Esophagus (tissue), 2 donors: ENCODE data around the gene GMPR. TPM values are rescaled to one million over a fixed set of nuclear protein-coding genes. Genes with fewer than 3 reads are reported as not detected.
A peak's percentile ranks its signal among the peaks of the same experiment; 100 is the strongest.

ENCODE experiments used
- H3K27ac ChIP-seq, 2 donors: one replicate each; pipeline ENCODE4 v1.5.1; 2013; ENCODE audit warnings: low read depth in 2 of 2, mild to moderate bottlenecking in 2 of 2, inconsistent platforms in 1 of 2, low read length in 1 of 2, moderate library complexity in 1 of 2
- H3K27me3 ChIP-seq, 2 donors: one replicate each; pipeline ENCODE4 v1.6.1; 2013; ENCODE audit warnings: low read length in 2 of 2, control low read depth in 1 of 2, mild to moderate bottlenecking in 1 of 2; ENCODE audit not compliant: insufficient read depth in 2 of 2, control insufficient read depth in 1 of 2
- H3K36me3 ChIP-seq, 2 donors: one replicate each; pipeline ENCODE4 v1.6.1; 2013; ENCODE audit warnings: low read length in 1 of 2; ENCODE audit not compliant: control insufficient read depth in 2 of 2, insufficient read depth in 2 of 2
- H3K4me1 ChIP-seq, 2 donors: one replicate each; pipeline ENCODE4 v1.6.1; 2013; ENCODE audit warnings: low read length in 1 of 2; ENCODE audit not compliant: control insufficient read depth in 2 of 2, insufficient read depth in 2 of 2
- H3K4me3 ChIP-seq, 2 donors: one replicate each; pipeline ENCODE4 v1.5.1; 2013; ENCODE audit warnings: low read length in 2 of 2, mild to moderate bottlenecking in 2 of 2, low read depth in 1 of 2, moderate library complexity in 1 of 2
- H3K9me3 ChIP-seq, 2 donors: one replicate each; pipeline ENCODE4 v1.6.1; 2013; ENCODE audit warnings: mild to moderate bottlenecking in 2 of 2, low read depth in 1 of 2, low read length in 1 of 2, moderate library complexity in 1 of 2; ENCODE audit not compliant: control insufficient read depth in 2 of 2, insufficient read depth in 1 of 2
- WGBS, 2 donors: extraction: QIAGEN DNeasy Blood & Tissue Kit; methylation state at CpG; one replicate each; pipeline ENCODE4 v1.1.7; 2013; 5-methylcytosine and 5-hydroxymethylcytosine counted together
- polyA plus RNA-seq, 2 donors: library from polyadenylated mRNA; stranded (reverse); fragments of 200-250 nt; gene quantifications; one replicate each; pipeline ENCODE4 v1.2.3, GENCODE V29; 2013
- donor health status: healthy with polysubstance abuse.
- donor health status: Bipolar disorder and iron deficiency.

Gene GMPR
- polyA plus RNA-seq, 2 donors: 1.9 to 2.5 TPM

- WGBS, 2 donors: 46 to 68% methylated on average over 6 of the region's 6 CpGs
- Histone ChIP-seq H3K27me3 (no peaks in the 10 kb centered on the region), H3K4me3 (no peak overlapping the region), H3K9me3 (no peaks in the 10 kb centered on the region), H3K27ac (no peak overlapping the region), H3K4me1 (peaks cover 3 to 14% of the 10 kb centered on the region in 2 donors), H3K36me3 (no peaks in the 10 kb centered on the region)
These were observed 98.5 kb downstream of the GMPR start for GRCh38 chr6:16336911-16337294.

DNA sequence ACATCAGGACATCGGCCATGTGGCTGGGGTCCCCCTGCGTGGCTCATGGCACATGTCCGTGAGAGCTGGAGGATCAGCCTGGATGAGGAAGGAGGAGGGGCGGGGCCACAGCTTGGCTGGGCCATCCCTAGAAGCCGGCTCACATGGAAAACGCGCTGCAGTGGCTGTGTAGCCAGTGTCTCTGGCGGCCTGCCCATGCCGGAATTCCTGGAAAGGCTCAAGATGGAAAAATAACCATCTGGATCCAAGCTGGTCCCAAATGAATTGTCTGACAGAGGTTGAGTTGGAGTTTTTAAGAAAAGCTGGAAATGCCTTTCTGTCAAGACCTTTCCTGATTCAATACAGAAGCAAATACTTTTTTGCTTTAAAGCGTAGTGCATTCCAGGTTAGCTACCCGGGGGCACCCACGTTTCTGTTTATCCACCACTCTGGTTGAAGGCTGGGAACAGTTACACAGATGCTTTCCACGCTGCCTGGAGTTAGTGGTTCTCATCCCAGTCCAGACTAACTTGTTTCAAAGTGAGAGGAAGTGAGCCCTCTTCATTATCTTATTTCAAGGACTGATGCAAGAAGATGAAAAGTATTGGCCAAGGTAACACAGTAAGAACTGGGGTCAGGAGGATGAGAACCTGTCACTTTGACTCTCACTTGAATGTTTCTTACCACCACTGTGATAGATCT is 99.0 kb downstream of the GMPR start:
- Histone ChIP-seq H3K27ac (peak overlapping the region in 1 of 2 donors; percentile 28), H3K4me3 (no peak overlapping the region), H3K27me3 (no peaks in the 10 kb centered on the region), H3K4me1 (peaks cover 3 to 14% of the 10 kb centered on the region in 2 donors), H3K36me3 (no peaks in the 10 kb centered on the region), H3K9me3 (no peaks in the 10 kb centered on the region)
- WGBS, 2 donors: 28 to 44% methylated on average over 13 of the region's 13 CpGs

- Histone ChIP-seq H3K4me1 (peaks cover 3 to 14% of the 10 kb centered on the region in 2 donors), H3K27ac (peak overlapping the region in 1 of 2 donors; percentile 36), H3K36me3 (no peaks in the 10 kb centered on the region), H3K9me3 (no peaks in the 10 kb centered on the region), H3K4me3 (no peak overlapping the region), H3K27me3 (no peaks in the 10 kb centered on the region)
- 37% methylated on average over 10 of the region's 10 CpGs for WGBS, 2 donors
These were observed 100.3 kb downstream of the GMPR start for GRCh38 chr6:16338577-16339264.

DNA sequence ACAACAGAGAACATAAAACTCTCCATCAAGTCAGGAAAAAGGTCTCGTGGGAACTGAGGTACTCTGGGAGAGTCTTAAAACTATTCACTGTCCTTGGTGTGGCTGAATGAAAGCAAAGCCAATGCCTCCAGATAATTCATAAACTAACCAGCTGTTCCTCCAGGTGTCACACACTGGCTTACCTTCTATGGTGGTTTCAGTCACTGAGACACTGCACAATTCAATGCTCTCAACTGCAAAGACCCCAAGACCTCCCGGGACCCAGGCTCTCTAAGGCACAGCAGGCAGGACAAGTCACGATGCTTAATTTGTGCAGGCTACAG is 100.8 kb downstream of the GMPR start:
- H3K4me3 ChIP-seq: no peak overlapping the region
- H3K27ac ChIP-seq: peak overlapping the region in 1 of 2 donors; percentile 36
- 61 to 71% methylated on average over 3 of the region's 3 CpGs for WGBS, 2 donors
- H3K4me1 ChIP-seq: peaks cover 3 to 14% of the 10 kb centered on the region in 2 donors
- H3K36me3 ChIP-seq: no peaks in the 10 kb centered on the region
- no peaks in the 10 kb centered on the region for H3K9me3 ChIP-seq
- H3K27me3 ChIP-seq: no peaks in the 10 kb centered on the region

DNA sequence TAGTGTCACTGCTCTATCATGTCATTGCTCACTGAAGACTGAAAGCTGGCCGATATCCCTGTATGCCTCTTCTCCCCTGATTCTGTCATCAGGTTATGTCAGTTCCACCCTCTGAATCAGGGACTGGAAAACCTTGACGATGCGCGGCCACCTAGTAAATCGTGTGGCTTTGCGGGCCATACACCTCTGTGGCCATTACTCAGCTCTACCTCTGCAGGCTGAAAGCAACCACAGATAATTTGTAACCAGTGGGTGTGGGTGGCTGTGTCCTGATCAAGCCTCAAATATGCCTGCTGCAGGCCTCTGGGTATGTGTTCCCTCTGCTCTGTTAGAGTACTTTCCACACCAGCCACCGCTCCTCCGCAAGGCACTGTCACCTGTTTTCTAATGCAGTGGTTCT is 105.2 kb downstream of the GMPR start:
- Histone ChIP-seq H3K27me3 (no peaks in the 10 kb centered on the region), H3K4me1 (peaks cover 0 to 3% of the 10 kb centered on the region in 2 donors), H3K36me3 (no peaks in the 10 kb centered on the region), H3K9me3 (no peaks in the 10 kb centered on the region), H3K4me3 (no peak overlapping the region), H3K27ac (no peak overlapping the region)
- WGBS, 2 donors: 96 to 100% methylated on average over 8 of the region's 8 CpGs

- H3K27ac ChIP-seq: no peak overlapping the region
- 90 to 95% methylated on average over 6 of the region's 6 CpGs for WGBS, 2 donors
- no peaks in the 10 kb centered on the region for H3K9me3 ChIP-seq
- H3K4me1 ChIP-seq: no peaks in the 10 kb centered on the region
- H3K27me3 ChIP-seq: no peaks in the 10 kb centered on the region
- no peaks in the 10 kb centered on the region for H3K36me3 ChIP-seq
- no peak overlapping the region for H3K4me3 ChIP-seq
These were observed 106.4 kb downstream of the GMPR start for GRCh38 chr6:16344756-16345155.

Other genes with a start within 250 kb of the GMPR start
- 10 to 100 TPM in 1 of 2 donors, 1 to 10 TPM in 1; 7.2 to 11.6 TPM for gene MYLIP, start 109.5 kb upstream of the GMPR start, polyA plus RNA-seq